ENCODE data around the gene SIN3B. TPM values are rescaled to one million over a fixed set of nuclear protein-coding genes. Genes with fewer than 3 reads are reported as not detected.

SIN3B gene
- total and polyA plus RNA-seq, 2 of the 13 experiments (the other 11 are each of a cell fraction or from before 2014, with no cell fraction given) = 12.9 to 25.7 TPM

DNA sequence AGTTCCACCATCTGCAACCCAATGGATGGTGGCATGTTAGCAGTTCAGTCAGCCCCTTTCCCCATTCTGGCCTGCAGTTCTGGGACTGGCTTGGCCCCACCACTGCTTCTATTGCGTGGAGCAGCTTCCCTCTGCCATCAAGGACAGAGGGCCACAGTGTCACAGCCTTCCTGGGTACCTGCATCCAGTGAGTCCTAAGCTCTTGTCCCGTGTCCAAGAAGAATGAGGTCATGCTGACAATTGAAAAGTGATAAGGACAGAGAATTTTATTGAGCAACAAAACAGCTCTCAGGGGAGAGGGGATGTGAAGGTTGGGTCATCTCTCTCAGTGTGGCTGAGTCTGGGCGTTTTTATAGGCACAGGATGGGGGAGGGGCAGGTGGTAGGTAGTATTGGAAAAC, 33.5 kb upstream of the SIN3B start:
- Histone ChIP-seq H2AFZ (ENCODE audit: low read length) (no peak overlapping the region), H3K9ac (ENCODE audit: insufficient read depth, low read depth, low read length) (no peak overlapping the region), H3K4me3 (replicated peaks in 1 of 3; ENCODE audit: insufficient read depth in 1 of 3, low read depth in 2 of 3, low read length in 3 of 3) (no peak overlapping the region), H3K4me1 (ENCODE audit: insufficient read depth, low read length) (no peaks in the 10 kb centered on the region), H3K79me2 (ENCODE audit: insufficient read depth, low read length) (no peaks in the 10 kb centered on the region), H4K20me1 (ENCODE audit: insufficient read depth, low read length) (no peaks in the 10 kb centered on the region), H3K27ac (ENCODE audit: extremely low read length, insufficient read depth, low read length) (no peak overlapping the region), H3K9me3 (ENCODE audit: low read length) (peaks cover 5% of the 10 kb centered on the region; the same call in 1 of the 2 replicates), H3K4me2 (ENCODE audit: low read depth, low read length) (no peak overlapping the region), H3K36me3 (replicated peaks in 1 of 2; ENCODE audit: control insufficient read depth in 1 of 2, insufficient read depth in 2 of 2, low read length in 2 of 2) (no peaks in the 10 kb centered on the region), H3K27me3 (ENCODE audit: control insufficient read depth in 1 of 2, insufficient read depth in 2 of 2, low read length in 2 of 2) (no peaks in the 10 kb centered on the region)
- no TSS peak for BruUV-seq (replicated peaks)
- ATAC-seq (no peak), DNase-seq (ENCODE audit: low spot score) (no peak), FAIRE-seq (no peak)
- ChIA-PET POLR2A (no interaction called here), CTCF (ENCODE audit: low intra/inter-chr PET ratio, low total read pairs) (no interaction called here)
- 0% methylated on average over 3 of the region's 3 CpGs for WGBS (ENCODE audit: low lambda C conversion rate)
- in situ Hi-C loops (cut with HindIII; ENCODE audit: extremely low pct_ligation_motif_present, low pct_unique_long_range_greater_than_20kb) (no loop called here), intact Hi-C loops (cut with micrococcal nuclease; ENCODE audit: unreplicated experiment) (no loop called here)
- TF ChIP-seq, protein P1, sequence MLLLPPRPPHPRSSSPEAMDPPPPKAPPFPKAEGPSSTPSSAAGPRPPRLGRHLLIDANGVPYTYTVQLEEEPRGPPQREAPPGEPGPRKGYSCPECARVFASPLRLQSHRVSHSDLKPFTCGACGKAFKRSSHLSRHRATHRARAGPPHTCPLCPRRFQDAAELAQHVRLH (CRISPR knock-in tag; IDR thresholded peaks at IDR 0.05; ENCODE audit: borderline replicate concordance, low read depth) = no peak
- TF ChIP-seq, protein P2, sequence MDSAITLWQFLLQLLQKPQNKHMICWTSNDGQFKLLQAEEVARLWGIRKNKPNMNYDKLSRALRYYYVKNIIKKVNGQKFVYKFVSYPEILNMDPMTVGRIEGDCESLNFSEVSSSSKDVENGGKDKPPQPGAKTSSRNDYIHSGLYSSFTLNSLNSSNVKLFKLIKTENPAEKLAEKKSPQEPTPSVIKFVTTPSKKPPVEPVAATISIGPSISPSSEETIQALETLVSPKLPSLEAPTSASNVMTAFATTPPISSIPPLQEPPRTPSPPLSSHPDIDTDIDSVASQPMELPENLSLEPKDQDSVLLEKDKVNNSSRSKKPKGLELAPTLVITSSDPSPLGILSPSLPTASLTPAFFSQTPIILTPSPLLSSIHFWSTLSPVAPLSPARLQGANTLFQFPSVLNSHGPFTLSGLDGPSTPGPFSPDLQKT (CRISPR knock-in tag; IDR thresholded peaks at IDR 0.05; ENCODE audit: borderline replicate concordance) = no peak
- TF ChIP-seq, protein P3, sequence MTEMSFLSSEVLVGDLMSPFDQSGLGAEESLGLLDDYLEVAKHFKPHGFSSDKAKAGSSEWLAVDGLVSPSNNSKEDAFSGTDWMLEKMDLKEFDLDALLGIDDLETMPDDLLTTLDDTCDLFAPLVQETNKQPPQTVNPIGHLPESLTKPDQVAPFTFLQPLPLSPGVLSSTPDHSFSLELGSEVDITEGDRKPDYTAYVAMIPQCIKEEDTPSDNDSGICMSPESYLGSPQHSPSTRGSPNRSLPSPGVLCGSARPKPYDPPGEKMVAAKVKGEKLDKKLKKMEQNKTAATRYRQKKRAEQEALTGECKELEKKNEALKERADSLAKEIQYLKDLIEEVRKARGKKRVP (CRISPR knock-in tag; IDR thresholded peaks at IDR 0.05) = no peak
- no peak for TF ChIP-seq ZNF768 (CRISPR knock-in tag; IDR thresholded peaks at IDR 0.05)
- no peak for TF ChIP-seq SMAD1 (CRISPR knock-in tag; IDR thresholded peaks at IDR 0.05; ENCODE audit: borderline replicate concordance, low read depth)
- no peak for TF ChIP-seq ATF7 (IDR thresholded peaks at IDR 0.05)
- TF ChIP-seq ATF7 (CRISPR knock-in tag; IDR thresholded peaks at IDR 0.05) = no peak
- TF ChIP-seq, protein P4, sequence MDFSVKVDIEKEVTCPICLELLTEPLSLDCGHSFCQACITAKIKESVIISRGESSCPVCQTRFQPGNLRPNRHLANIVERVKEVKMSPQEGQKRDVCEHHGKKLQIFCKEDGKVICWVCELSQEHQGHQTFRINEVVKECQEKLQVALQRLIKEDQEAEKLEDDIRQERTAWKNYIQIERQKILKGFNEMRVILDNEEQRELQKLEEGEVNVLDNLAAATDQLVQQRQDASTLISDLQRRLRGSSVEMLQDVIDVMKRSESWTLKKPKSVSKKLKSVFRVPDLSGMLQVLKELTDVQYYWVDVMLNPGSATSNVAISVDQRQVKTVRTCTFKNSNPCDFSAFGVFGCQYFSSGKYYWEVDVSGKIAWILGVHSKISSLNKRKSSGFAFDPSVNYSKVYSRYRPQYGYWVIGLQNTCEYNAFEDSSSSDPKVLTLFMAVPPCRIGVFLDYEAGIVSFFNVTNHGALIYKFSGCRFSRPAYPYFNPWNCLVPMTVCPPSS (IDR thresholded peaks at IDR 0.05) = no peak
- TF ChIP-seq, protein P5, sequence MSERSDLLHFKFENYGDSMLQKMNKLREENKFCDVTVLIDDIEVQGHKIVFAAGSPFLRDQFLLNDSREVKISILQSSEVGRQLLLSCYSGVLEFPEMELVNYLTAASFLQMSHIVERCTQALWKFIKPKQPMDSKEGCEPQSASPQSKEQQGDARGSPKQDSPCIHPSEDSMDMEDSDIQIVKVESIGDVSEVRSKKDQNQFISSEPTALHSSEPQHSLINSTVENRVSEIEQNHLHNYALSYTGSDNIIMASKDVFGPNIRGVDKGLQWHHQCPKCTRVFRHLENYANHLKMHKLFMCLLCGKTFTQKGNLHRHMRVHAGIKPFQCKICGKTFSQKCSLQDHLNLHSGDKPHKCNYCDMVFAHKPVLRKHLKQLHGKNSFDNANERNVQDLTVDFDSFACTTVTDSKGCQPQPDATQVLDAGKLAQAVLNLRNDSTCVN (CRISPR knock-in tag; IDR thresholded peaks at IDR 0.05; ENCODE audit: borderline replicate concordance) = no peak
- TF ChIP-seq, protein P6, sequence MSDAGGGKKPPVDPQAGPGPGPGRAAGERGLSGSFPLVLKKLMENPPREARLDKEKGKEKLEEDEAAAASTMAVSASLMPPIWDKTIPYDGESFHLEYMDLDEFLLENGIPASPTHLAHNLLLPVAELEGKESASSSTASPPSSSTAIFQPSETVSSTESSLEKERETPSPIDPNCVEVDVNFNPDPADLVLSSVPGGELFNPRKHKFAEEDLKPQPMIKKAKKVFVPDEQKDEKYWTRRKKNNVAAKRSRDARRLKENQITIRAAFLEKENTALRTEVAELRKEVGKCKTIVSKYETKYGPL (CRISPR knock-in tag; IDR thresholded peaks at IDR 0.05) = no peak
- no peak for TF ChIP-seq ZKSCAN5 (CRISPR knock-in tag; IDR thresholded peaks at IDR 0.05)
- TF ChIP-seq, protein P7, sequence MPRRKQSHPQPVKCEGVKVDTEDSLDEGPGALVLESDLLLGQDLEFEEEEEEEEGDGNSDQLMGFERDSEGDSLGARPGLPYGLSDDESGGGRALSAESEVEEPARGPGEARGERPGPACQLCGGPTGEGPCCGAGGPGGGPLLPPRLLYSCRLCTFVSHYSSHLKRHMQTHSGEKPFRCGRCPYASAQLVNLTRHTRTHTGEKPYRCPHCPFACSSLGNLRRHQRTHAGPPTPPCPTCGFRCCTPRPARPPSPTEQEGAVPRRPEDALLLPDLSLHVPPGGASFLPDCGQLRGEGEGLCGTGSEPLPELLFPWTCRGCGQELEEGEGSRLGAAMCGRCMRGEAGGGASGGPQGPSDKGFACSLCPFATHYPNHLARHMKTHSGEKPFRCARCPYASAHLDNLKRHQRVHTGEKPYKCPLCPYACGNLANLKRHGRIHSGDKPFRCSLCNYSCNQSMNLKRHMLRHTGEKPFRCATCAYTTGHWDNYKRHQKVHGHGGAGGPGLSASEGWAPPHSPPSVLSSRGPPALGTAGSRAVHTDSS (CRISPR knock-in tag; conservative IDR thresholded peaks at IDR 0.05) = no peak
- TF ChIP-seq GTF2F1 (IDR thresholded peaks at IDR 0.05; ENCODE audit: low read length) = no peak
- no peak for TF ChIP-seq MYNN (CRISPR knock-in tag; IDR thresholded peaks at IDR 0.05; ENCODE audit: low read depth)
- TF ChIP-seq, protein P8, sequence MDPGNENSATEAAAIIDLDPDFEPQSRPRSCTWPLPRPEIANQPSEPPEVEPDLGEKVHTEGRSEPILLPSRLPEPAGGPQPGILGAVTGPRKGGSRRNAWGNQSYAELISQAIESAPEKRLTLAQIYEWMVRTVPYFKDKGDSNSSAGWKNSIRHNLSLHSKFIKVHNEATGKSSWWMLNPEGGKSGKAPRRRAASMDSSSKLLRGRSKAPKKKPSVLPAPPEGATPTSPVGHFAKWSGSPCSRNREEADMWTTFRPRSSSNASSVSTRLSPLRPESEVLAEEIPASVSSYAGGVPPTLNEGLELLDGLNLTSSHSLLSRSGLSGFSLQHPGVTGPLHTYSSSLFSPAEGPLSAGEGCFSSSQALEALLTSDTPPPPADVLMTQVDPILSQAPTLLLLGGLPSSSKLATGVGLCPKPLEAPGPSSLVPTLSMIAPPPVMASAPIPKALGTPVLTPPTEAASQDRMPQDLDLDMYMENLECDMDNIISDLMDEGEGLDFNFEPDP (CRISPR knock-in tag; conservative IDR thresholded peaks at IDR 0.05) = no peak
- no peak for TF ChIP-seq ZNF644 (CRISPR knock-in tag; IDR thresholded peaks at IDR 0.05; ENCODE audit: low read depth)
- TF ChIP-seq, protein P9, sequence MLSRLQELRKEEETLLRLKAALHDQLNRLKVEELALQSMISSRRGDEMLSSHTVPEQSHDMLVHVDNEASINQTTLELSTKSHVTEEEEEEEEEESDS (CRISPR knock-in tag; IDR thresholded peaks at IDR 0.05; ENCODE audit: borderline replicate concordance) = no peak
